PC-9 (cell line): ENCODE results near the gene STMN3. TPM values are rescaled to one million over a fixed set of nuclear protein-coding genes. Genes with fewer than 3 reads are reported as not detected.

ENCODE experiments used
- BruUV-seq: library from RNA; stranded (reverse); fragments of 400-500 nt; replicated peaks from 2 replicates; lab custom pipeline; 2021; lab: Mats Ljungman, UMichigan
- CTCF ChIA-PET: fragments of 300-600 bp; sonication (Branson Sonifier 250); formaldehyde crosslinking; loops from one replicate; lab custom pipeline; 2022; ENCODE audit warnings: antibody characterized with exemption; lab: Charles Lee
- POLR2A ChIA-PET: fragments of 300-600 bp; sonication (Branson Sonifier 250); formaldehyde crosslinking; loops from one replicate; lab custom pipeline; 2022; ENCODE audit warnings: antibody characterized with exemption; ENCODE audit not compliant: unreplicated experiment; lab: Charles Lee
- DNase-seq, 2 experiments: peaks; one replicate each; pipeline versions ENCODE4 v3.0.0 to v3.0.0-alpha.2; 2015 to 2022; ENCODE audit warnings: mixed read lengths in 1 of 2
- H2AFZ ChIP-seq: fragments of 200-600 bp; sonication (generic); 2 replicates; pipeline ENCODE4 v1.8.1; 2017; ENCODE audit warnings: antibody characterized with exemption
- H3F3A ChIP-seq: fragments of 200-600 bp; sonication (generic); 2 replicates; pipeline ENCODE4 v1.8.1; 2017; ENCODE audit warnings: antibody characterized with exemption, mild to moderate bottlenecking, low read depth; ENCODE audit not compliant: insufficient read depth
- H3K27ac ChIP-seq: fragments of 200-600 bp; sonication (generic); 2 replicates; pipeline ENCODE4 v1.6.1; 2016; ENCODE audit warnings: mixed run types
- H3K27me3 ChIP-seq: fragments of 200-600 bp; sonication (generic); 2 replicates; pipeline ENCODE4 v1.6.1; 2016; ENCODE audit warnings: low read depth, mixed run types; ENCODE audit not compliant: insufficient read depth
- H3K36me3 ChIP-seq: fragments of 200-600 bp; sonication (generic); 2 replicates; pipeline ENCODE4 v1.6.1; 2016; ENCODE audit warnings: low read depth, mixed run types
- H3K4me1 ChIP-seq: fragments of 200-600 bp; sonication (generic); replicated peaks from 2 replicates; pipeline ENCODE4 v1.6.1; 2016; ENCODE audit warnings: mixed run types; ENCODE audit not compliant: insufficient read depth
- H3K4me2 ChIP-seq: fragments of 200-600 bp; sonication (generic); 2 replicates; pipeline ENCODE4 v1.6.1; 2017; ENCODE audit warnings: mixed run types
- H3K4me3 ChIP-seq: fragments of 200-600 bp; sonication (generic); 2 replicates; pipeline ENCODE4 v1.6.1; 2016; ENCODE audit warnings: mixed run types
- H3K79me2 ChIP-seq: fragments of 200-600 bp; sonication (generic); 2 replicates; pipeline ENCODE4 v1.6.1; 2017; ENCODE audit warnings: low read depth, mixed run types
- H3K9me2 ChIP-seq: fragments of 200-600 bp; sonication (generic); 2 replicates; pipeline ENCODE4 v1.8.1; 2017; ENCODE audit warnings: mild to moderate bottlenecking; ENCODE audit not compliant: insufficient read depth
- H3K9me3 ChIP-seq: fragments of 200-600 bp; sonication (generic); 2 replicates; pipeline ENCODE4 v1.8.1; 2016; ENCODE audit warnings: low read depth; ENCODE audit not compliant: insufficient read depth
- H4K20me1 ChIP-seq: fragments of 200-600 bp; sonication (generic); 2 replicates; pipeline ENCODE4 v1.8.1; 2017; ENCODE audit not compliant: insufficient read depth
- EZH2 ChIP-seq: fragments of 200-600 bp; sonication (generic); IDR thresholded peaks from 2 replicates; pipeline ENCODE4 v1.8.0; 2017; ENCODE audit warnings: antibody characterized with exemption, low read depth
- intact Hi-C: fragments of 100-400 bp; cut with micrococcal nuclease; formaldehyde crosslinking; loops from one replicate; pipeline ENCODE4 v1.10.0; 2022; ENCODE audit not compliant: unreplicated experiment
- total RNA-seq: library from RNA; stranded (reverse); gene quantifications from 2 replicates; pipeline ENCODE4 v1.2.3, GENCODE V29; 2021
- TF ChIP-seq, protein P1 (sequence below): fragments of 200-600 bp; sonication (generic); conservative IDR thresholded peaks from 2 replicates; pipeline ENCODE4 v1.6.1; 2017; ENCODE audit warnings: mixed run types, antibody characterized with exemption, mild to moderate bottlenecking, moderate library complexity

STMN3 gene
- total RNA-seq, 1 experiment from 2014 or later: 24.3 TPM

DNA sequence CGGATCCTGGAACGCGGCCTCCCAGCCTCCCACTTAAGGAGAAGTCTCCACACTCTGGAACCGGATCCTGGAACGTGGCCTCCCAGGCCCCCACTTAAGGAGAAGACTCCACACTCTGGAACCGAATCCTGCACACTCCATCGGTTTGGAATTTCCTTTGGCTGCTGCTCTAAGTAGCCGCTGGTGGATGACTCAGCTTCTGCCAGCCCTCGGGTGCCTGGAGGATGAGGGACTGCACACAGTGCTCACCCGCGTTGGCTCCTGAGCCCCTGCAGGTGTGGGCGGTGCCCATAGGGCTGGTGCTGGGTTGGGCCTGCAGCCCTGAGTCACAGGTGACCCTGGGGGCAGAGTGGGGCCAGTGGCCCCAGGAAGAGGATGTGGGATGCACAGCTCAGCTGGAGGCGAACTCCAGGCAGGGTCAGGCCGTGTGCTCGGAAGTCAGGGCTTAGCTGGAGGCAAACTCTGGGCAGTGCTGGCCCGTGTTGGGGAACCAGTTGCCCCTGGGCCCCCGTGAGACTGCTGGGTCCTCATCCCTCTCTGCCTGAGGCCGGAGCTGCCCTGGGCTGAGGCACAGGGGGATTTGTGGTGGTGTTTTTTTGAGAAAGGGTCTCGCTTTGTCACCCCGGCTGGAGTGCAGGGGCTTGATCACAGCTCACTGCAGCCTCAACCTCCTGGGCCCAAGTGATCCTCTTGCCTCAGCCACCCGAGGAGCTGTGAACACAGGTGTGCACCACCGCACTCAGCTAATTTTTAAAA, 29.3 kb upstream of the STMN3 start:
- H3K36me3 ChIP-seq: 0 out of 2 replicates have a peak, but pooled peaks cover 3% of the 10 kb centered on the region
- ChIA-PET POLR2A (interaction anchor here (0.6 to 1.3 kb wide), 5 partner anchors 33 to 433 kb away, joined by 3 to 38 read pairs (median 6); no protein-coding TSS in a partner anchor), CTCF (interaction anchor here (0.8 kb wide), 1 partner anchor 291 kb away, joined by 3 read pairs; no protein-coding TSS in a partner anchor)
- H3K79me2 ChIP-seq: peaks cover 9% of the 10 kb centered on the region; the same call in 1 of the 2 replicates
- H3F3A ChIP-seq: peaks cover 37% of the 10 kb centered on the region
- peak overlapping the region; percentile 82 for H3K27ac ChIP-seq
- peaks cover 57% of the 10 kb centered on the region for H3K4me1 ChIP-seq
- H3K9me3 ChIP-seq: no peaks in the 10 kb centered on the region
- TF ChIP-seq, protein P1, sequence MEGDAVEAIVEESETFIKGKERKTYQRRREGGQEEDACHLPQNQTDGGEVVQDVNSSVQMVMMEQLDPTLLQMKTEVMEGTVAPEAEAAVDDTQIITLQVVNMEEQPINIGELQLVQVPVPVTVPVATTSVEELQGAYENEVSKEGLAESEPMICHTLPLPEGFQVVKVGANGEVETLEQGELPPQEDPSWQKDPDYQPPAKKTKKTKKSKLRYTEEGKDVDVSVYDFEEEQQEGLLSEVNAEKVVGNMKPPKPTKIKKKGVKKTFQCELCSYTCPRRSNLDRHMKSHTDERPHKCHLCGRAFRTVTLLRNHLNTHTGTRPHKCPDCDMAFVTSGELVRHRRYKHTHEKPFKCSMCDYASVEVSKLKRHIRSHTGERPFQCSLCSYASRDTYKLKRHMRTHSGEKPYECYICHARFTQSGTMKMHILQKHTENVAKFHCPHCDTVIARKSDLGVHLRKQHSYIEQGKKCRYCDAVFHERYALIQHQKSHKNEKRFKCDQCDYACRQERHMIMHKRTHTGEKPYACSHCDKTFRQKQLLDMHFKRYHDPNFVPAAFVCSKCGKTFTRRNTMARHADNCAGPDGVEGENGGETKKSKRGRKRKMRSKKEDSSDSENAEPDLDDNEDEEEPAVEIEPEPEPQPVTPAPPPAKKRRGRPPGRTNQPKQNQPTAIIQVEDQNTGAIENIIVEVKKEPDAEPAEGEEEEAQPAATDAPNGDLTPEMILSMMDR: no peak
- no peak for TF ChIP-seq EZH2
- H3K4me2 ChIP-seq: peak overlapping the region; percentile 58
- DNase-seq: peak; percentile 99 to 100
- no peak overlapping the region for H2AFZ ChIP-seq
- H3K9me2 ChIP-seq: no peaks in the 10 kb centered on the region
- intact Hi-C loops: loop anchor here (1.0 to 10.0 kb wide), 4 partner anchors 17 to 144 kb away; partner anchors contain the start of gene RTEL1
- no TSS peak for BruUV-seq
- no peak overlapping the region for H3K4me3 ChIP-seq
- no peaks in the 10 kb centered on the region for H4K20me1 ChIP-seq
- no peaks in the 10 kb centered on the region for H3K27me3 ChIP-seq

DNA sequence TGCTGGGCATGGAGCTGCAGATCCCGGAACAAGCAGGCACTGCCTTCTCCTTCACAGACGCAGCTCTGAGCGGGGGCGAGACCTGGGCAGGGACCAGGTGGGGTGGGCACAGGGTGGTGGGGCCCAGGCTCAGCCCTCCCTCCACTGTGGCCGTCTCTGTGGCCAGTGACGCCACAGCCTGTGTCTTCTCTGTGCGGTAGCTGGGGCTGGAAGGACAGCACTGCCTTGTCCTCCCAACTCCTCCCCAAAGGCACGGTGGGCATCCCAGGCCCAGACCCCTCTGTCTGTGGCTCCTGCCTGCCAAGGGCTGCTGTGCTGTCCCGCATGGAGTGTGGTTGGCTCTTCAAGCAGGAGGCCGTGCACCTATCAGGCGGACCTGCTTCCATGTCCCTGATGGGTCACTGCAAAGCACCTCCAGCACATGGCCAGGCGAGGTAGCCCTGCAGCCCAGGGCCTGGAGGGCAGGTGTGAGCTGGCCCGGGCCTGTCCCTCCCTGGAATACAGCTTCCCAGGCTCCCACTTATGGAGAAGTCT, 28.5 kb upstream of the STMN3 start:
- Histone ChIP-seq H3K79me2 (peaks cover 9% of the 10 kb centered on the region; the same call in 1 of the 2 replicates), H3K27ac (peak overlapping the region; percentile 82), H3K9me2 (no peaks in the 10 kb centered on the region), H3K27me3 (no peaks in the 10 kb centered on the region), H3K4me3 (no peak overlapping the region), H3K4me2 (peak overlapping the region; percentile 37), H3K9me3 (no peaks in the 10 kb centered on the region), H4K20me1 (no peaks in the 10 kb centered on the region), H3K36me3 (0 out of 2 replicates have a peak, but pooled peaks cover 3% of the 10 kb centered on the region), H3K4me1 (peaks cover 50% of the 10 kb centered on the region), H2AFZ (no peak overlapping the region), H3F3A (peaks cover 37% of the 10 kb centered on the region)
- ChIA-PET POLR2A (interaction anchor here (0.6 to 1.3 kb wide), 4 partner anchors 14 to 434 kb away, joined by 3 to 38 read pairs (median 8); no protein-coding TSS in a partner anchor), CTCF (no interaction called here)
- no TSS peak for BruUV-seq
- no peak for DNase-seq
- no peak for TF ChIP-seq EZH2
- TF ChIP-seq, protein P1: no peak
- intact Hi-C loops: loop anchor here (1.0 to 10.0 kb wide), 4 partner anchors 18 to 143 kb away; partner anchors contain the start of gene RTEL1

DNA sequence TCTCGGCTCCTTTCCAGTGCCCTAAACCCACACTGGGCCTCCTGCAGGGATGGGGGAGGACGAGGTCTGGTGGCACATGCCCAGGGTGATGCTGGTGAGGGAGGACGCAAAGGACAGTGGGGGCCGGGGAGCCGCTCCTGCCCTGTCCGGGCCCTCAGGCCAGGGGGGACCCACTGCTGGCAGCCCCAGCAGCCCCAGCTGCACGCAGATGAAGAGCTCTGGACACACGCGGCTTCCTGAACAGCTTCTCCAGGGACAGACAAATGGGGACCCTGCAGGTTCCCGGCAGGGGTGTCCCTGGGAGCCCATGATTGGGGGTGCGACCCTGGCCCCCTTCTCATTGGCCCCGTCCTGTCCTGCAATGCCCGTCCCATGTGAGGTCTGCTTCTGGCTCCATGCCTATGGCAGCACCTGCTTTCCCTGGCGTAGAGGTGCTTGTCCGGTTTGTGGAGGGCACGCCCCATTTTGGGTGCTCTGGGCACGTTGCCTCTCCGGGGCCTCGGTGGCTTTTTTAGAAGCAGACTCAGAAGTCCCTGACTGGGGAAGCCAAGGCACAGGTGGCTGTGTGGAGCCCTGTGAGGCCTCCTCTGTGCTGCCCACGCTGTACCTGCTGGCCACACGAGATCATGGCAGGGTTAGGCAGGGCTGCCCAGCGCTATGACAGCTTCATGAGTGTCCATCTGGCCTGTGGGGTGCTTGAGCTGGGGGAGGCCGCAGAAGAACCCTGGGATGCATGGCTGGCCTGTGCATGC, 27.8 kb upstream of the STMN3 start:
- H3K79me2 ChIP-seq: peaks cover 9% of the 10 kb centered on the region; the same call in 1 of the 2 replicates
- H3K27ac ChIP-seq: peak overlapping the region; percentile 82
- POLR2A ChIA-PET: no interaction called here
- CTCF ChIA-PET: no interaction called here
- H2AFZ ChIP-seq: no peak overlapping the region
- no peak overlapping the region for H3K4me2 ChIP-seq
- BruUV-seq: no TSS peak
- TF ChIP-seq EZH2: no peak
- TF ChIP-seq, protein P1: no peak
- no peaks in the 10 kb centered on the region for H3K9me3 ChIP-seq
- H3K27me3 ChIP-seq: no peaks in the 10 kb centered on the region
- no peak overlapping the region for H3K4me3 ChIP-seq
- no peaks in the 10 kb centered on the region for H4K20me1 ChIP-seq
- H3F3A ChIP-seq: peaks cover 37% of the 10 kb centered on the region
- intact Hi-C loops: loop anchor here (10.0 kb wide), 1 partner anchor 96 kb away; no protein-coding TSS in a partner anchor
- no peak for DNase-seq
- H3K9me2 ChIP-seq: no peaks in the 10 kb centered on the region
- H3K4me1 ChIP-seq: peaks cover 43% of the 10 kb centered on the region
- 0 out of 2 replicates have a peak, but pooled peaks cover 8% of the 10 kb centered on the region for H3K36me3 ChIP-seq
